ENCODE results near the gene GRAMD2B.

DNA sequence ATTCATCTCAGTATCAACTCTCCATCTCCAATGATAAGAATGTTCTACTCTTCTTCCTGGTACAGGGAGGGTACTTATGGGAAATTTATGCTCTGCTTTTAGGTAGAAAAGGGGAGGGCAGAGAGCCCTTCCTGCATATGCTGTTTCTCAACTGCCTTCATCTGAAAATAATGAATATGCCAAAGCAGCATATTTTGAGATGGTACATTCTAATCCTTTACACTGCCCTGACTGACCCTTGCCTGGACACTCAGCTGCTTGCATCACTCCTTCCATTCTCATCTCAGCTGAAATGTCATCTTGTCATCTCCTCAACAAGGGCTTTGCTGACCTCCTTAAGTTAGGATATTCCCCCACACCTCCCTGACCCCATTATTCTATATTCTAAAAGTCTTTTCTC lies 103.3 kb downstream of the GRAMD2B start:
- TF ChIP-seq, protein P1, sequence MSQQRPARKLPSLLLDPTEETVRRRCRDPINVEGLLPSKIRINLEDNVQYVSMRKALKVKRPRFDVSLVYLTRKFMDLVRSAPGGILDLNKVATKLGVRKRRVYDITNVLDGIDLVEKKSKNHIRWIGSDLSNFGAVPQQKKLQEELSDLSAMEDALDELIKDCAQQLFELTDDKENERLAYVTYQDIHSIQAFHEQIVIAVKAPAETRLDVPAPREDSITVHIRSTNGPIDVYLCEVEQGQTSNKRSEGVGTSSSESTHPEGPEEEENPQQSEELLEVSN (IDR thresholded peaks at IDR 0.05), result no peak
- TF ChIP-seq, protein P2, sequence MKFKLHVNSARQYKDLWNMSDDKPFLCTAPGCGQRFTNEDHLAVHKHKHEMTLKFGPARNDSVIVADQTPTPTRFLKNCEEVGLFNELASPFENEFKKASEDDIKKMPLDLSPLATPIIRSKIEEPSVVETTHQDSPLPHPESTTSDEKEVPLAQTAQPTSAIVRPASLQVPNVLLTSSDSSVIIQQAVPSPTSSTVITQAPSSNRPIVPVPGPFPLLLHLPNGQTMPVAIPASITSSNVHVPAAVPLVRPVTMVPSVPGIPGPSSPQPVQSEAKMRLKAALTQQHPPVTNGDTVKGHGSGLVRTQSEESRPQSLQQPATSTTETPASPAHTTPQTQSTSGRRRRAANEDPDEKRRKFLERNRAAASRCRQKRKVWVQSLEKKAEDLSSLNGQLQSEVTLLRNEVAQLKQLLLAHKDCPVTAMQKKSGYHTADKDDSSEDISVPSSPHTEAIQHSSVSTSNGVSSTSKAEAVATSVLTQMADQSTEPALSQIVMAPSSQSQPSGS (IDR thresholded peaks at IDR 0.05; ENCODE audit: low read length), result no peak
- TF ChIP-seq POLR2AphosphoS5 (IDR thresholded peaks at IDR 0.05; ENCODE audit: low read depth, low read length), result no peak
- TF ChIP-seq, protein P3, sequence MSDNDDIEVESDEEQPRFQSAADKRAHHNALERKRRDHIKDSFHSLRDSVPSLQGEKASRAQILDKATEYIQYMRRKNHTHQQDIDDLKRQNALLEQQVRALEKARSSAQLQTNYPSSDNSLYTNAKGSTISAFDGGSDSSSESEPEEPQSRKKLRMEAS (IDR thresholded peaks at IDR 0.05), result no peak
- TF ChIP-seq EP300 (IDR thresholded peaks at IDR 0.05; ENCODE audit: borderline replicate concordance in 1 of 2, low read depth in 2 of 2, low read length in 2 of 2), result no peak
- TF ChIP-seq, protein P4, sequence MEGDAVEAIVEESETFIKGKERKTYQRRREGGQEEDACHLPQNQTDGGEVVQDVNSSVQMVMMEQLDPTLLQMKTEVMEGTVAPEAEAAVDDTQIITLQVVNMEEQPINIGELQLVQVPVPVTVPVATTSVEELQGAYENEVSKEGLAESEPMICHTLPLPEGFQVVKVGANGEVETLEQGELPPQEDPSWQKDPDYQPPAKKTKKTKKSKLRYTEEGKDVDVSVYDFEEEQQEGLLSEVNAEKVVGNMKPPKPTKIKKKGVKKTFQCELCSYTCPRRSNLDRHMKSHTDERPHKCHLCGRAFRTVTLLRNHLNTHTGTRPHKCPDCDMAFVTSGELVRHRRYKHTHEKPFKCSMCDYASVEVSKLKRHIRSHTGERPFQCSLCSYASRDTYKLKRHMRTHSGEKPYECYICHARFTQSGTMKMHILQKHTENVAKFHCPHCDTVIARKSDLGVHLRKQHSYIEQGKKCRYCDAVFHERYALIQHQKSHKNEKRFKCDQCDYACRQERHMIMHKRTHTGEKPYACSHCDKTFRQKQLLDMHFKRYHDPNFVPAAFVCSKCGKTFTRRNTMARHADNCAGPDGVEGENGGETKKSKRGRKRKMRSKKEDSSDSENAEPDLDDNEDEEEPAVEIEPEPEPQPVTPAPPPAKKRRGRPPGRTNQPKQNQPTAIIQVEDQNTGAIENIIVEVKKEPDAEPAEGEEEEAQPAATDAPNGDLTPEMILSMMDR (IDR thresholded peaks at IDR 0.05; ENCODE audit: control extremely low read depth in 1 of 3, insufficient read depth in 1 of 3, low read depth in 1 of 3, low read length in 3 of 3), result no peak

Data from H1 (cell line).